Mesenchymal stem cell (in vitro differentiated cells and primary cell): ENCODE results near the gene ATP2A3.
A peak's percentile ranks its signal among the peaks of the same experiment; 100 is the strongest.

Source experiments
- DNase-seq: peaks from one replicate; pipeline ENCODE4 v3.0.0-alpha.2; 2013
- H2AFZ ChIP-seq: one replicate; pipeline ENCODE4 v1.6.1; 2013; ENCODE audit warnings: low read depth, mild to moderate bottlenecking, control low read depth, inconsistent platforms, low read length, moderate library complexity
- H2AK5ac ChIP-seq: 2 replicates; pipeline ENCODE4 v1.6.1; 2013; ENCODE audit warnings: low read length, moderate library complexity, mild to moderate bottlenecking, inconsistent platforms; ENCODE audit not compliant: severe bottlenecking
- H2BK120ac ChIP-seq: one replicate; pipeline ENCODE4 v1.6.1; 2013; ENCODE audit warnings: low read depth, mild to moderate bottlenecking, inconsistent platforms, low read length, moderate library complexity
- H2BK12ac ChIP-seq, 2 experiments: one replicate each; pipeline ENCODE4 v1.6.1; 2013; ENCODE audit warnings: inconsistent platforms in 2 of 2, low read length in 2 of 2, mild to moderate bottlenecking in 2 of 2, moderate library complexity in 2 of 2, control low read depth in 1 of 2
- H2BK15ac ChIP-seq: one replicate; pipeline ENCODE4 v1.6.1; 2013; ENCODE audit warnings: mild to moderate bottlenecking, low read depth, inconsistent platforms; ENCODE audit not compliant: poor library complexity, severe bottlenecking
- H2BK5ac ChIP-seq: 2 replicates; pipeline ENCODE4 v1.6.1; 2013; ENCODE audit warnings: low read depth, mild to moderate bottlenecking, low read length, control low read depth, inconsistent platforms; ENCODE audit not compliant: poor library complexity, severe bottlenecking
- H3K14ac ChIP-seq, 2 experiments: one replicate each; pipeline ENCODE4 v1.6.1; 2013; ENCODE audit warnings: inconsistent platforms in 2 of 2, low read length in 2 of 2, control low read depth in 1 of 2, mild to moderate bottlenecking in 1 of 2, moderate library complexity in 1 of 2
- H3K18ac ChIP-seq, 2 experiments: one replicate each; pipeline ENCODE4 v1.6.1; 2013; ENCODE audit warnings: inconsistent platforms in 2 of 2, low read length in 2 of 2, control low read depth in 1 of 2, low read depth in 1 of 2, mild to moderate bottlenecking in 1 of 2
- H3K23ac ChIP-seq, 2 experiments: one replicate each; pipeline ENCODE4 v1.6.1; 2013; ENCODE audit warnings: inconsistent platforms in 2 of 2, low read length in 2 of 2, mild to moderate bottlenecking in 2 of 2, moderate library complexity in 2 of 2, control low read depth in 1 of 2
- H3K27ac ChIP-seq: 2 replicates; pipeline ENCODE4 v1.5.1; 2013; ENCODE audit warnings: mild to moderate bottlenecking, moderate library complexity, low read length, control low read depth, inconsistent platforms; ENCODE audit not compliant: poor library complexity, severe bottlenecking
- H3K27me3 ChIP-seq, 2 experiments: 2 replicates each; pipeline versions ENCODE4 v1.6.1 to v1.7.0; 2013; ENCODE audit warnings: low read length in 2 of 2, mild to moderate bottlenecking in 2 of 2, moderate library complexity in 2 of 2, control low read depth in 1 of 2, inconsistent platforms in 1 of 2; ENCODE audit not compliant: control insufficient read depth in 1 of 2, insufficient read depth in 1 of 2
- H3K36me3 ChIP-seq, 2 experiments: 2 replicates each; pipeline versions ENCODE4 v1.6.1 to v1.7.0; 2013; ENCODE audit warnings: low read length in 2 of 2, control low read depth in 1 of 2, inconsistent platforms in 1 of 2, low read depth in 1 of 2, mild to moderate bottlenecking in 1 of 2; ENCODE audit not compliant: insufficient read depth in 2 of 2, control insufficient read depth in 1 of 2
- H3K4ac ChIP-seq, 2 experiments: one replicate each; pipeline ENCODE4 v1.6.1; 2013; ENCODE audit warnings: inconsistent platforms in 2 of 2, low read length in 2 of 2, mild to moderate bottlenecking in 2 of 2, moderate library complexity in 2 of 2, control low read depth in 1 of 2, low read depth in 1 of 2
- H3K4me1 ChIP-seq: 2 replicates; pipeline ENCODE4 v1.6.1; 2013; ENCODE audit warnings: low read depth, low read length, control low read depth; ENCODE audit not compliant: control insufficient read depth, insufficient read depth
- H3K4me2 ChIP-seq: 2 replicates; pipeline ENCODE4 v1.6.1; 2013; ENCODE audit warnings: low read length, mild to moderate bottlenecking, inconsistent platforms; ENCODE audit not compliant: poor library complexity, severe bottlenecking
- H3K4me3 ChIP-seq, 2 experiments: 2 replicates each; pipeline versions ENCODE4 v1.5.1 to v1.7.0; 2013; ENCODE audit warnings: low read length in 2 of 2, mild to moderate bottlenecking in 2 of 2, control low read depth in 1 of 2, low read depth in 1 of 2; ENCODE audit not compliant: insufficient read depth in 1 of 2
- H3K79me1 ChIP-seq: replicated peaks from 2 replicates; pipeline ENCODE4 v1.6.1; 2013; ENCODE audit warnings: mild to moderate bottlenecking, control low read depth, low read length, inconsistent platforms; ENCODE audit not compliant: poor library complexity, severe bottlenecking
- H3K9ac ChIP-seq: 2 replicates; pipeline ENCODE4 v1.7.0; 2013; ENCODE audit warnings: mild to moderate bottlenecking, low read length, moderate library complexity
- H3K9me3 ChIP-seq: 2 replicates; pipeline ENCODE4 v1.7.0; 2013; ENCODE audit warnings: mild to moderate bottlenecking, low read length; ENCODE audit not compliant: control insufficient read depth
- H4K8ac ChIP-seq: one replicate; pipeline ENCODE4 v1.6.1; 2013; ENCODE audit warnings: inconsistent platforms, mild to moderate bottlenecking, low read length, moderate library complexity
- H4K91ac ChIP-seq: one replicate; pipeline ENCODE4 v1.6.1; 2013; ENCODE audit warnings: mild to moderate bottlenecking, low read length, inconsistent platforms
- WGBS: methylation state at CpG from one replicate; pipeline ENCODE4 v1.1.7; 2013; ENCODE audit warnings: mixed read lengths; 5-methylcytosine and 5-hydroxymethylcytosine counted together

Gene ATP2A3

DNA sequence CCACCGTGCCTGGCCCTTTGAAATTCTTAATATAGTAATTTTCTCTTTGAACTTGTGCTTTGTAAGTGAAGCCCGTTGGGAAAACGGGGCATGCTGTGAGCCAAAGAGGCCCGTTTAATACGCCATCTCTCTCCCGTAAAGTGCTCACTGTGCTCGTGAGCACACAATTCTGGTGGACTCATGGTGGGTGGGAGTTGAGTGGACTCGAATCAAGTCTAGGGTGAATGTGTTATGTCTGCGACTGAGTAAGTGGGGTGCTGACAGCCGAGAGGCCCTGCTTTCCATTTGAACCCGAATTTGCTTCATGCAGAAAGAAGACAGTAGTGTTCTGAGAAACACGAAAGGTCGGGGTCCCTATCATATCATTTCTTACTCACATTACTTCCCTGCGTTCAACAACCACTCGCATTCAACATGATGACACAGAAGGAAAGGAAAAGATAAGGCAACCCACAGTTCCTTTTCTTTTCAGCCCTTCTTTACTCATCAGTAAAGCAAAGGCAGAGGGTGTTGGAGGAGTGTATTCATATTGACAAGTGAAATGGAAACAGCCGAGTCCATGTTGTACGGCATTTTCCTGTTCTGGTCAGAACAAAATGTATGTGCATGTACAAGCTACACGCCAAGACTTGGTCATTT lies 4.8 kb upstream of the ATP2A3 start:
- H2BK120ac ChIP-seq: no peak overlapping the region
- H2BK5ac ChIP-seq: no peak overlapping the region
- no peak overlapping the region for H3K4ac ChIP-seq
- no peak overlapping the region for H2AK5ac ChIP-seq
- H3K18ac ChIP-seq: no peak overlapping the region
- WGBS: 93% methylated on average over 17 of the region's 18 CpGs
- H4K91ac ChIP-seq: no peak overlapping the region
- no peak overlapping the region for H2BK15ac ChIP-seq
- H3K14ac ChIP-seq: no peak overlapping the region
- no peak overlapping the region for H3K9ac ChIP-seq
- no peak overlapping the region for H3K23ac ChIP-seq
- DNase-seq: no peak
- H2AFZ ChIP-seq: no peak overlapping the region
- peaks cover 28 to 58% of the 10 kb centered on the region in 2 experiments for H3K27me3 ChIP-seq
- H3K79me1 ChIP-seq: no peaks in the 10 kb centered on the region
- H3K9me3 ChIP-seq: no peaks in the 10 kb centered on the region
- H2BK12ac ChIP-seq: no peak overlapping the region
- no peaks in the 10 kb centered on the region for H3K36me3 ChIP-seq
- H3K27ac ChIP-seq: no peak overlapping the region
- no peak overlapping the region for H3K4me3 ChIP-seq
- peaks cover 11% of the 10 kb centered on the region for H3K4me1 ChIP-seq
- no peak overlapping the region for H4K8ac ChIP-seq
- H3K4me2 ChIP-seq: no peak overlapping the region

- 96% methylated on average over 2 of the region's 3 CpGs for WGBS
These were observed 3.8 kb upstream of the ATP2A3 start for GRCh38 chr17:3968015-3968414.

DNA sequence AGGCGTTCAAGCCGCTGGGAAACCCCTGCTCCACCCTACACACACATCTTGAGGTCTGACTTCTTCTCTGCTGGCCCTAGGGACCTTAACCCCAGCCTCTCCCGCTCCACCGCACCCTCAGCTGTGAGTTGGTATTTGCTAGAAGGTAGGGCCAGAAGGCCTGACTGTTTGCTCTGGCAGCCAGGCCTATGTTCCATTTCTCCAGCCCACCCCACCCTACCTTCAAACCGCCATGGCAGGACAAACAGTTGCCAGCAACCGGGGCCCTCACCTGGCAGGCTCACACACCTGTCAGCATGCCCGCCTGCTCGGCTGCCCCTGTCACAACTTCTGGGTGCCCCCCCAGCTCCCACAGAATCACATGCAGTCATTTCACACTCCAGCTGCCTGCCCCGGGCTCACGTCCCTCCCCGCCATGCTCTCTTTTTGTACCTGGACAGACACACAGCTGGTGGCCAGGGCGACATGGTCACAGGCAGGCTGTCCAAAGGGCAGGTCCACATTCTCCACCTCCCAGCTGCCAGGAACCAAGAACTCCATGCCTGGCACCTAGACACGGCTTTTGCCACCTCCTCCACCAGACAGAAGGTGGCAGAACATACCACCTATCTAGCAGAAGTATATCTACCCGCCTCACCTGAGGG lies 2.6 kb upstream of the ATP2A3 start:
- no peak overlapping the region for H2BK120ac ChIP-seq
- DNase-seq: no peak
- H3K9ac ChIP-seq: no peak overlapping the region
- no peak overlapping the region for H2BK12ac ChIP-seq
- no peak overlapping the region for H2BK5ac ChIP-seq
- no peak overlapping the region for H2AFZ ChIP-seq
- no peak overlapping the region for H3K27ac ChIP-seq
- no peak overlapping the region for H3K4me3 ChIP-seq
- H2BK15ac ChIP-seq: no peak overlapping the region
- H3K79me1 ChIP-seq: no peaks in the 10 kb centered on the region
- H4K91ac ChIP-seq: no peak overlapping the region
- H3K23ac ChIP-seq: no peak overlapping the region
- H3K27me3 ChIP-seq: peaks cover 48 to 68% of the 10 kb centered on the region in 2 experiments
- H3K14ac ChIP-seq: no peak overlapping the region
- H2AK5ac ChIP-seq: no peak overlapping the region
- H4K8ac ChIP-seq: no peak overlapping the region
- 83% methylated on average over 11 of the region's 14 CpGs for WGBS
- no peak overlapping the region for H3K4me2 ChIP-seq
- H3K4me1 ChIP-seq: peaks cover 16% of the 10 kb centered on the region
- no peak overlapping the region for H3K4ac ChIP-seq
- H3K36me3 ChIP-seq: no peaks in the 10 kb centered on the region
- no peak overlapping the region for H3K18ac ChIP-seq
- H3K9me3 ChIP-seq: no peaks in the 10 kb centered on the region

More at GRCh38 chr17:3968015-3968414, 3.8 kb upstream of the ATP2A3 start:
- Histone ChIP-seq H4K8ac (no peak overlapping the region), H3K9ac (no peak overlapping the region), H2BK12ac (no peak overlapping the region), H3K14ac (no peak overlapping the region), H2BK15ac (no peak overlapping the region), H3K4me2 (no peak overlapping the region), H3K36me3 (no peaks in the 10 kb centered on the region), H3K4ac (no peak overlapping the region), H2AFZ (no peak overlapping the region), H3K23ac (no peak overlapping the region), H3K79me1 (no peaks in the 10 kb centered on the region), H2AK5ac (no peak overlapping the region), H4K91ac (no peak overlapping the region), H3K18ac (no peak overlapping the region), H3K4me1 (peaks cover 16% of the 10 kb centered on the region), H2BK120ac (no peak overlapping the region), H3K9me3 (no peaks in the 10 kb centered on the region), H3K27me3 (peaks cover 37 to 66% of the 10 kb centered on the region in 2 experiments), H3K27ac (no peak overlapping the region), H3K4me3 (no peak overlapping the region), H2BK5ac (no peak overlapping the region)
- no peak for DNase-seq

GRCh38 chr17:3965118-3965800 lies 1.0 kb upstream of the ATP2A3 start:
- Histone ChIP-seq H3K14ac (no peak overlapping the region), H4K8ac (peak overlapping the region; percentile 62)

More at GRCh38 chr17:3965118-3965800, 1.0 kb upstream of the ATP2A3 start:
- H3K4me3 ChIP-seq: no peak overlapping the region
- no peak overlapping the region for H4K91ac ChIP-seq
- no peak overlapping the region for H3K9ac ChIP-seq
- no peak overlapping the region for H3K4ac ChIP-seq
- peaks cover 16% of the 10 kb centered on the region for H3K4me1 ChIP-seq
- no peak overlapping the region for H3K23ac ChIP-seq
- peak; percentile 50 for DNase-seq
- peak overlapping the region; percentile 29 for H3K4me2 ChIP-seq
- H3K18ac ChIP-seq: peak overlapping the region; percentile 10 to 55
- no peak overlapping the region for H2BK120ac ChIP-seq
- H2BK12ac ChIP-seq: peak overlapping the region in 1 of 2 experiments; percentile 70
- no peak overlapping the region for H3K27ac ChIP-seq
- H3K9me3 ChIP-seq: no peaks in the 10 kb centered on the region
- no peaks in the 10 kb centered on the region for H3K36me3 ChIP-seq
- no peak overlapping the region for H2BK5ac ChIP-seq
- H2AFZ ChIP-seq: peak overlapping the region; percentile 78
- peak overlapping the region; percentile 15 for H2BK15ac ChIP-seq
- no peaks in the 10 kb centered on the region for H3K79me1 ChIP-seq
- WGBS: 21% methylated on average over 16 of the region's 17 CpGs
- H3K27me3 ChIP-seq: peaks cover 56 to 71% of the 10 kb centered on the region in 2 experiments
- no peak overlapping the region for H2AK5ac ChIP-seq
